ENCODE measurements around the gene EIF2B5. TPM values are rescaled to one million over a fixed set of nuclear protein-coding genes. Genes with fewer than 3 reads are reported as not detected.
A peak's percentile ranks its signal among the peaks of the same experiment; 100 is the strongest.

The EIF2B5 gene
- total and polyA plus RNA-seq, 9 of the 15 experiments (the other 6 are each of a cell fraction or from before 2014, with no cell fraction given) = 19.1 to 92.4 (median 74.0) TPM

DNA sequence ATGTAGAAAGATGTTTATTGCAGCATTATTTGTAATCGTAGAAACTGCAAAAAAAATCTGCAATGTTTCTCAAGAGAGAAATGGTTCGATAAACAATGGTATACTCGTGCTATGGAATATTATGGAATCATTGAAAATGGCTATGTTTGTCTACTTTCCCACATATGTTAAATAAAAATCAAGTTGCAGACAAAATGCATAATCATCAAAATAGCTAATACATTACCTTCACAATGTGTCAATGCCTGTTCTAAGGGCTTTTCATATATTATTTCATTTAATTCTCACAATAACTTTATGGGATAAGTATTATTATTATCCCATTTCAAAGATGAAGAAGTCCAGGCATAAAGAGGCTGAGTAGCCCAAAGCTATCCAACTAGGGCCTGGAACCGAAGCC lies 2.2 kb upstream of the EIF2B5 start (continued):
- TF ChIP-seq, protein P1, sequence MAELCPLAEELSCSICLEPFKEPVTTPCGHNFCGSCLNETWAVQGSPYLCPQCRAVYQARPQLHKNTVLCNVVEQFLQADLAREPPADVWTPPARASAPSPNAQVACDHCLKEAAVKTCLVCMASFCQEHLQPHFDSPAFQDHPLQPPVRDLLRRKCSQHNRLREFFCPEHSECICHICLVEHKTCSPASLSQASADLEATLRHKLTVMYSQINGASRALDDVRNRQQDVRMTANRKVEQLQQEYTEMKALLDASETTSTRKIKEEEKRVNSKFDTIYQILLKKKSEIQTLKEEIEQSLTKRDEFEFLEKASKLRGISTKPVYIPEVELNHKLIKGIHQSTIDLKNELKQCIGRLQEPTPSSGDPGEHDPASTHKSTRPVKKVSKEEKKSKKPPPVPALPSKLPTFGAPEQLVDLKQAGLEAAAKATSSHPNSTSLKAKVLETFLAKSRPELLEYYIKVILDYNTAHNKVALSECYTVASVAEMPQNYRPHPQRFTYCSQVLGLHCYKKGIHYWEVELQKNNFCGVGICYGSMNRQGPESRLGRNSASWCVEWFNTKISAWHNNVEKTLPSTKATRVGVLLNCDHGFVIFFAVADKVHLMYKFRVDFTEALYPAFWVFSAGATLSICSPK (IDR thresholded peaks at IDR 0.05; ENCODE audit: borderline replicate concordance) = no peak
- TF ChIP-seq ZNF316 (IDR thresholded peaks at IDR 0.05) (peak; percentile 95), ZNF217 (CRISPR knock-in tag; IDR thresholded peaks at IDR 0.05) (no peak), COPS2 (conservative IDR thresholded peaks at IDR 0.05) (no peak), MAFK (IDR thresholded peaks at IDR 0.05; ENCODE audit: low read length) (peak; percentile 68; the same call in 1 of the 2 replicates), CBX1 (IDR thresholded peaks at IDR 0.05; ENCODE audit: low read depth) (no peak), DACH1 (IDR thresholded peaks at IDR 0.05; ENCODE audit: partially characterized antibody) (no peak), THRAP3 (IDR thresholded peaks at IDR 0.05; ENCODE audit: borderline replicate concordance) (no peak), DPF2 (IDR thresholded peaks at IDR 0.05) (no peak), ZFPM2 (CRISPR knock-in tag; IDR thresholded peaks at IDR 0.05) (no peak), PCBP2 (IDR thresholded peaks at IDR 0.05; ENCODE audit: low read depth, low read length, poor library complexity, severe bottlenecking) (no peak), POLR2B (IDR thresholded peaks at IDR 0.05; ENCODE audit: low read depth, partially characterized antibody) (no peak), C11orf30 (IDR thresholded peaks at IDR 0.05; ENCODE audit: low read depth) (peak; percentile 90), MAFG (tag; conservative IDR thresholded peaks at IDR 0.05) (peak; percentile 58)
- TF ChIP-seq, protein P2, sequence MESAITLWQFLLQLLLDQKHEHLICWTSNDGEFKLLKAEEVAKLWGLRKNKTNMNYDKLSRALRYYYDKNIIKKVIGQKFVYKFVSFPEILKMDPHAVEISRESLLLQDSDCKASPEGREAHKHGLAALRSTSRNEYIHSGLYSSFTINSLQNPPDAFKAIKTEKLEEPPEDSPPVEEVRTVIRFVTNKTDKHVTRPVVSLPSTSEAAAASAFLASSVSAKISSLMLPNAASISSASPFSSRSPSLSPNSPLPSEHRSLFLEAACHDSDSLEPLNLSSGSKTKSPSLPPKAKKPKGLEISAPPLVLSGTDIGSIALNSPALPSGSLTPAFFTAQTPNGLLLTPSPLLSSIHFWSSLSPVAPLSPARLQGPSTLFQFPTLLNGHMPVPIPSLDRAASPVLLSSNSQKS (CRISPR knock-in tag; IDR thresholded peaks at IDR 0.05) = no peak
- TF ChIP-seq, protein P3, sequence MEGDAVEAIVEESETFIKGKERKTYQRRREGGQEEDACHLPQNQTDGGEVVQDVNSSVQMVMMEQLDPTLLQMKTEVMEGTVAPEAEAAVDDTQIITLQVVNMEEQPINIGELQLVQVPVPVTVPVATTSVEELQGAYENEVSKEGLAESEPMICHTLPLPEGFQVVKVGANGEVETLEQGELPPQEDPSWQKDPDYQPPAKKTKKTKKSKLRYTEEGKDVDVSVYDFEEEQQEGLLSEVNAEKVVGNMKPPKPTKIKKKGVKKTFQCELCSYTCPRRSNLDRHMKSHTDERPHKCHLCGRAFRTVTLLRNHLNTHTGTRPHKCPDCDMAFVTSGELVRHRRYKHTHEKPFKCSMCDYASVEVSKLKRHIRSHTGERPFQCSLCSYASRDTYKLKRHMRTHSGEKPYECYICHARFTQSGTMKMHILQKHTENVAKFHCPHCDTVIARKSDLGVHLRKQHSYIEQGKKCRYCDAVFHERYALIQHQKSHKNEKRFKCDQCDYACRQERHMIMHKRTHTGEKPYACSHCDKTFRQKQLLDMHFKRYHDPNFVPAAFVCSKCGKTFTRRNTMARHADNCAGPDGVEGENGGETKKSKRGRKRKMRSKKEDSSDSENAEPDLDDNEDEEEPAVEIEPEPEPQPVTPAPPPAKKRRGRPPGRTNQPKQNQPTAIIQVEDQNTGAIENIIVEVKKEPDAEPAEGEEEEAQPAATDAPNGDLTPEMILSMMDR (IDR thresholded peaks at IDR 0.05 in 2 of 3, conservative IDR thresholded peaks at IDR 0.05 in 1 of 3; ENCODE audit: insufficient read depth in 2 of 3, low read depth in 1 of 3, low read length in 3 of 3) = no peak
- TF ChIP-seq, protein P4, sequence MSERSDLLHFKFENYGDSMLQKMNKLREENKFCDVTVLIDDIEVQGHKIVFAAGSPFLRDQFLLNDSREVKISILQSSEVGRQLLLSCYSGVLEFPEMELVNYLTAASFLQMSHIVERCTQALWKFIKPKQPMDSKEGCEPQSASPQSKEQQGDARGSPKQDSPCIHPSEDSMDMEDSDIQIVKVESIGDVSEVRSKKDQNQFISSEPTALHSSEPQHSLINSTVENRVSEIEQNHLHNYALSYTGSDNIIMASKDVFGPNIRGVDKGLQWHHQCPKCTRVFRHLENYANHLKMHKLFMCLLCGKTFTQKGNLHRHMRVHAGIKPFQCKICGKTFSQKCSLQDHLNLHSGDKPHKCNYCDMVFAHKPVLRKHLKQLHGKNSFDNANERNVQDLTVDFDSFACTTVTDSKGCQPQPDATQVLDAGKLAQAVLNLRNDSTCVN (CRISPR knock-in tag; IDR thresholded peaks at IDR 0.05) = no peak
